KMS-11 (cell line): ENCODE data around the gene FRK.
"Not testable (repeated sequence)": the region's sequence is repeated elsewhere in the genome, so short reads cannot be mapped to it uniquely, and the experiment has no call there.

Source experiments
- H2AFZ ChIP-seq: fragments of 200-600 bp; sonication (generic); 2 replicates; pipeline ENCODE4 v1.6.1; 2016; ENCODE audit warnings: antibody characterized with exemption, mixed run types, low read depth
- H3K27ac ChIP-seq: fragments of 200-600 bp; sonication (generic); 2 replicates; pipeline ENCODE4 v1.6.1; 2016; ENCODE audit warnings: mild to moderate bottlenecking, mixed run types
- H3K27me3 ChIP-seq: fragments of 200-600 bp; sonication (generic); 2 replicates; pipeline ENCODE4 v1.6.1; 2017; ENCODE audit warnings: mild to moderate bottlenecking, low read depth, mixed run types, moderate library complexity; ENCODE audit not compliant: insufficient read depth
- H3K36me3 ChIP-seq: fragments of 200-600 bp; sonication (generic); 2 replicates; pipeline ENCODE4 v1.6.1; 2017; ENCODE audit warnings: mild to moderate bottlenecking, mixed run types; ENCODE audit not compliant: insufficient read depth
- H3K4me1 ChIP-seq: fragments of 200-600 bp; sonication (generic); 2 replicates; pipeline ENCODE4 v1.6.1; 2016; ENCODE audit warnings: mild to moderate bottlenecking, low read depth, mixed run types; ENCODE audit not compliant: poor library complexity, severe bottlenecking
- H3K4me2 ChIP-seq: fragments of 200-600 bp; sonication (generic); 2 replicates; pipeline ENCODE4 v1.7.0; 2016; ENCODE audit warnings: mild to moderate bottlenecking, mixed run types
- H3K4me3 ChIP-seq: fragments of 200-600 bp; sonication (generic); IDR thresholded peaks from 2 replicates; pipeline ENCODE4 v1.6.1; 2017; ENCODE audit warnings: low read depth, low read length, mixed read lengths; ENCODE audit not compliant: insufficient read depth
- H3K79me2 ChIP-seq: fragments of 200-600 bp; sonication (generic); 2 replicates; pipeline ENCODE4 v1.6.1; 2016; ENCODE audit warnings: low read depth, mixed run types; ENCODE audit not compliant: insufficient read depth
- H3K9ac ChIP-seq: fragments of 200-600 bp; sonication (generic); 2 replicates; pipeline ENCODE4 v1.6.1; 2016; ENCODE audit warnings: mild to moderate bottlenecking, mixed run types
- H4K20me1 ChIP-seq: fragments of 200-600 bp; sonication (generic); 2 replicates; pipeline ENCODE4 v1.6.1; 2016; ENCODE audit warnings: mild to moderate bottlenecking, mixed run types; ENCODE audit not compliant: insufficient read depth
- CTCF ChIP-seq: fragments of 200-600 bp; sonication (generic); conservative IDR thresholded peaks from 2 replicates; pipeline ENCODE4 v1.6.1; 2017; ENCODE audit warnings: low read depth, mild to moderate bottlenecking, antibody characterized with exemption, low read length, moderate library complexity, mixed read lengths

Gene FRK

GRCh38 chr6:116100419-116101301 is 40.0 kb upstream of the FRK start, which contains the start of gene NT5DC1:
Gene NT5DC1, plus strand, starts transcription at chr6:116100853. Its CDS starts 78 bp downstream, at chr6:116100931.
- H2AFZ ChIP-seq: peak within 1 kb of the TSS; percentile 95
- peak within 1 kb of the TSS; percentile 86 for H3K27ac ChIP-seq
- peak within 1 kb of the TSS; percentile 62 for H3K4me2 ChIP-seq
- no peaks in the 10 kb centered on the region for H3K36me3 ChIP-seq
- H3K4me1 ChIP-seq: peaks cover 12% of the 10 kb centered on the region
- no peaks in the 10 kb centered on the region for H4K20me1 ChIP-seq
- H3K4me3 ChIP-seq: no peak within 1 kb of the TSS
- TF ChIP-seq CTCF: no peak
- H3K79me2 ChIP-seq: no peaks in the 10 kb centered on the region
- peak within 1 kb of the TSS; percentile 83 for H3K9ac ChIP-seq
- no peaks in the 10 kb centered on the region for H3K27me3 ChIP-seq

- H3K4me2 ChIP-seq: no peak overlapping the region
- peaks cover 12% of the 10 kb centered on the region for H3K4me1 ChIP-seq
- no peak overlapping the region for H3K9ac ChIP-seq
- H3K36me3 ChIP-seq: no peaks in the 10 kb centered on the region
- H3K27ac ChIP-seq: no peak overlapping the region
- H3K27me3 ChIP-seq: no peaks in the 10 kb centered on the region
- no peak overlapping the region for H2AFZ ChIP-seq
- TF ChIP-seq CTCF: no peak
- no peak overlapping the region for H3K4me3 ChIP-seq
- H4K20me1 ChIP-seq: no peaks in the 10 kb centered on the region
- H3K79me2 ChIP-seq: no peaks in the 10 kb centered on the region
Observed at GRCh38 chr6:116099036-116099435, 38.3 kb upstream of the FRK start.

GRCh38 chr6:116096979-116097816 is 36.5 kb upstream of the FRK start:
- Histone ChIP-seq H3K4me2 (no peak overlapping the region), H2AFZ (no peak overlapping the region), H3K27ac (no peak overlapping the region), H3K4me3 (no peak overlapping the region), H3K4me1 (peaks cover 9% of the 10 kb centered on the region), H4K20me1 (no peaks in the 10 kb centered on the region), H3K27me3 (no peaks in the 10 kb centered on the region), H3K36me3 (no peaks in the 10 kb centered on the region), H3K79me2 (no peaks in the 10 kb centered on the region), H3K9ac (no peak overlapping the region)
- TF ChIP-seq CTCF: peak; percentile 14; the same call in 1 of the 2 replicates

GRCh38 chr6:116096048-116096759 is 35.5 kb upstream of the FRK start:
- not testable (repeated sequence) for H3K36me3 ChIP-seq

More at GRCh38 chr6:116096048-116096759, 35.5 kb upstream of the FRK start:
- not testable (repeated sequence) for H3K9ac ChIP-seq, H3K4me2 ChIP-seq, H4K20me1 ChIP-seq, H3K79me2 ChIP-seq, H3K27ac ChIP-seq, H3K27me3 ChIP-seq, H3K4me3 ChIP-seq, H2AFZ ChIP-seq, H3K4me1 ChIP-seq
